Esophagus muscularis mucosa (tissue), 3 donors: ENCODE measurements around the gene ARHGEF35.
"Not testable (repeated sequence)": the region's sequence is repeated elsewhere in the genome, so short reads cannot be mapped to it uniquely, and the experiment has no call there.

Experiments
- CTCF ChIP-seq, 3 experiments: fragments of 200-600 bp in 2 of 3; fragments of 450-650 bp in 1 of 3; sonication (generic) in 2 of 3; IDR thresholded peaks; one replicate each; pipeline ENCODE4 v1.5.1; 2017 to 2019; ENCODE audit warnings: antibody characterized with exemption in 3 of 3, mild to moderate bottlenecking in 2 of 3, moderate library complexity in 1 of 3
- POLR2AphosphoS5 ChIP-seq, 2 donors: sonication (generic); formaldehyde crosslinking; IDR thresholded peaks; one replicate each; pipeline ENCODE4 v1.6.1; 2017; ENCODE audit warnings: antibody characterized with exemption in 2 of 2

- not testable (repeated sequence) for TF ChIP-seq CTCF, POLR2AphosphoS5 (IDR thresholded peaks at IDR 0.05)
Observed at GRCh38 chr7:144238530-144239082, 43.0 kb upstream of the ARHGEF35 start.
